Fibroblast of lung (primary cell): ENCODE results near the gene CSF2.

Experiments
- EZH2 ChIP-seq: IDR thresholded peaks from 2 replicates; pipeline ENCODE4 v1.5.1; 2012; ENCODE audit warnings: low read length, control low read depth, mild to moderate bottlenecking; ENCODE audit errors: missing control alignments
- TF ChIP-seq, protein P1 (sequence below), 2 donors: IDR thresholded peaks in 1 of 2; conservative IDR thresholded peaks in 1 of 2; 1 replicate in 1 of 2; 2 replicates in 1 of 2; pipeline ENCODE4 v1.5.1; 2011 to 2012; ENCODE audit warnings: low read length in 2 of 2, control low read depth in 1 of 2, inconsistent platforms in 1 of 2, low read depth in 1 of 2, mild to moderate bottlenecking in 1 of 2

DNA sequence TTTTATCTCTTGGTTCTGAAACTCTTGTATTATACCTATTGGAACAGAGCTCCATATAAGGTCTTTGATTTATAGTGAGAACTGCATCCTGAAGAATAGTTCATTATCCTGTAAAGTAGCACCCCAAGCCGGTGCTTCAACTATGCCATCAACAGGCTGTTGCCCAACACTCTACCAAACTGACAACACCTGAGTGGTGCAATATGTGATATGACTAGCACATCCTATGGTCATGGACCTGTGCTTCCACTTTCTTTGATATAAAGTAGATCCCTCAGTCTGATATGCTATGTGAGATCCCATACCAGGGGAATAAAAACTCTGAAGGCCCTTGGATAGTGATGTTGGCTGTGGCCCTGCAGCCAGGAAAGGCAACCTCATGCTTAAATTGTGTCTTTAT is 15.8 kb downstream of the CSF2 start:
- TF ChIP-seq, protein P1, sequence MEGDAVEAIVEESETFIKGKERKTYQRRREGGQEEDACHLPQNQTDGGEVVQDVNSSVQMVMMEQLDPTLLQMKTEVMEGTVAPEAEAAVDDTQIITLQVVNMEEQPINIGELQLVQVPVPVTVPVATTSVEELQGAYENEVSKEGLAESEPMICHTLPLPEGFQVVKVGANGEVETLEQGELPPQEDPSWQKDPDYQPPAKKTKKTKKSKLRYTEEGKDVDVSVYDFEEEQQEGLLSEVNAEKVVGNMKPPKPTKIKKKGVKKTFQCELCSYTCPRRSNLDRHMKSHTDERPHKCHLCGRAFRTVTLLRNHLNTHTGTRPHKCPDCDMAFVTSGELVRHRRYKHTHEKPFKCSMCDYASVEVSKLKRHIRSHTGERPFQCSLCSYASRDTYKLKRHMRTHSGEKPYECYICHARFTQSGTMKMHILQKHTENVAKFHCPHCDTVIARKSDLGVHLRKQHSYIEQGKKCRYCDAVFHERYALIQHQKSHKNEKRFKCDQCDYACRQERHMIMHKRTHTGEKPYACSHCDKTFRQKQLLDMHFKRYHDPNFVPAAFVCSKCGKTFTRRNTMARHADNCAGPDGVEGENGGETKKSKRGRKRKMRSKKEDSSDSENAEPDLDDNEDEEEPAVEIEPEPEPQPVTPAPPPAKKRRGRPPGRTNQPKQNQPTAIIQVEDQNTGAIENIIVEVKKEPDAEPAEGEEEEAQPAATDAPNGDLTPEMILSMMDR (conservative IDR thresholded peaks at IDR 0.05 in 1 of 2, IDR thresholded peaks at IDR 0.05 in 1 of 2; ENCODE audit: low read depth in 1 of 2, low read length in 2 of 2) = no peak
- TF ChIP-seq EZH2 = no peak
